ENCODE data around the gene REXO1.

GRCh38 chr19:1806184-1807029 lies 41.9 kb downstream of the REXO1 start:
- TF ChIP-seq CTCF (conservative IDR thresholded peaks at IDR 0.05 in 1 of 2, IDR thresholded peaks at IDR 0.05 in 1 of 2; ENCODE audit: low read depth in 1 of 2, low read length in 2 of 2) (no peak), EZH2 (IDR thresholded peaks at IDR 0.05; ENCODE audit: low read length, missing control alignments) (no peak)
